Measurements from ENCODE around the gene C2CD4B.

The C2CD4B gene

GRCh38 chr15:62119227-62119864, 45.7 kb downstream of the C2CD4B start:
- no peak for TF ChIP-seq CTCF (IDR thresholded peaks at IDR 0.05; ENCODE audit: extremely low read depth, missing control alignments)
- DNase-seq (ENCODE audit: low spot score) = no peak

GRCh38 chr15:62118520-62119226, 46.4 kb downstream of the C2CD4B start:
- no peak for DNase-seq (ENCODE audit: low spot score)
- no peak for TF ChIP-seq CTCF (IDR thresholded peaks at IDR 0.05; ENCODE audit: extremely low read depth, missing control alignments)

- DNase-seq (ENCODE audit: low spot score) = no peak
- no peak for TF ChIP-seq CTCF (IDR thresholded peaks at IDR 0.05; ENCODE audit: extremely low read depth, missing control alignments)
These were observed 49.2 kb downstream of the C2CD4B start for GRCh38 chr15:62115847-62116246.
